GM12878 (cell line): ENCODE measurements around the gene CHCHD2. TPM values are rescaled to one million over a fixed set of nuclear protein-coding genes. Genes with fewer than 3 reads are reported as not detected.

Source experiments
- ASH2L ChIP-seq: fragments of 300-600, 200-600 bp; sonication (generic); IDR thresholded peaks from 2 replicates; pipeline ENCODE4 v1.6.1; 2017; ENCODE audit warnings: low read depth, mild to moderate bottlenecking, borderline replicate concordance
- ATF7 ChIP-seq: fragments of 450-650 bp; IDR thresholded peaks from 2 replicates; pipeline ENCODE4 v1.6.1; 2016; ENCODE audit warnings: low read depth, mild to moderate bottlenecking
- CHD4 ChIP-seq: fragments of 200-600 bp; sonication (generic); IDR thresholded peaks from 2 replicates; pipeline ENCODE4 v1.6.1; 2016; ENCODE audit warnings: mild to moderate bottlenecking
- CREM ChIP-seq: IDR thresholded peaks from 2 replicates; pipeline ENCODE4 v1.6.1; 2014; ENCODE audit warnings: antibody characterized with exemption, low read depth
- CUX1 ChIP-seq: IDR thresholded peaks from 2 replicates; pipeline ENCODE4 v1.6.1; 2012; ENCODE audit warnings: improper control_type of control experiment, low read depth, low read length; ENCODE audit not compliant: insufficient replicate concordance
- EP300 ChIP-seq, 2 experiments: fragments of 150-350 bp in 1 of 2; IDR thresholded peaks; 2 replicates each; pipeline ENCODE4 v1.6.1; 2011 to 2012; ENCODE audit warnings: low read depth in 2 of 2, low read length in 2 of 2, borderline replicate concordance in 1 of 2, improper control_type of control experiment in 1 of 2, inconsistent platforms in 1 of 2; ENCODE audit not compliant: control insufficient read depth in 1 of 2
- HDAC6 ChIP-seq: fragments of 200-600 bp; sonication (generic); IDR thresholded peaks from one replicate; pipeline ENCODE4 v1.8.0; 2017; ENCODE audit warnings: antibody characterized with exemption; ENCODE audit not compliant: unreplicated experiment
- MLLT1 ChIP-seq: fragments of 450-650 bp; IDR thresholded peaks from 2 replicates; pipeline ENCODE4 v1.6.1; 2016; ENCODE audit warnings: mild to moderate bottlenecking
- NRF1 ChIP-seq: conservative IDR thresholded peaks from 2 replicates; pipeline ENCODE4 v1.6.1; 2011; ENCODE audit warnings: mild to moderate bottlenecking, low read depth, low read length, improper control_type of control experiment
- PAX8 ChIP-seq: fragments of 450-650 bp; IDR thresholded peaks from 2 replicates; pipeline ENCODE4 v1.6.1; 2017; ENCODE audit warnings: mild to moderate bottlenecking, moderate library complexity
- PKNOX1 ChIP-seq: fragments of 450-650 bp; IDR thresholded peaks from 2 replicates; pipeline ENCODE4 v1.6.1; 2016; ENCODE audit warnings: mild to moderate bottlenecking
- RAD21 ChIP-seq: IDR thresholded peaks from 2 replicates; pipeline ENCODE4 v1.6.1; 2011; ENCODE audit warnings: mild to moderate bottlenecking, low read depth, low read length, moderate library complexity; ENCODE audit not compliant: insufficient read depth
- RCOR1 ChIP-seq: conservative IDR thresholded peaks from 2 replicates; pipeline ENCODE4 v1.6.1; 2012; ENCODE audit warnings: low read depth, low read length, improper control_type of control experiment
- RFX5 ChIP-seq: IDR thresholded peaks from 2 replicates; pipeline ENCODE4 v1.6.1; 2011; ENCODE audit warnings: low read depth, low read length, improper control_type of control experiment
- TBL1XR1 ChIP-seq: IDR thresholded peaks from 2 replicates; pipeline ENCODE4 v1.6.1; 2012; ENCODE audit warnings: low read depth, low read length, improper control_type of control experiment
- ZBED1 ChIP-seq: IDR thresholded peaks from 2 replicates; pipeline ENCODE4 v1.6.1; 2016; ENCODE audit warnings: borderline replicate concordance
- ZBTB4 ChIP-seq: fragments of 450-650 bp; formaldehyde crosslinking; IDR thresholded peaks from 2 replicates; pipeline ENCODE4 v1.4.0; 2022; ENCODE audit warnings: mild to moderate bottlenecking, moderate library complexity
- polyA plus RNA-seq, 11 experiments: library from polyadenylated mRNA; depleted of rRNA in 4 of 11; unstranded in 6 of 11; stranded (reverse) in 5 of 11; fragments of >200 nt; fragmentation: Nextera tagmentation in 4 of 11; fragmentation: Illumina TruSeq in 1 of 11; extraction: Ambion mirVana in 4 of 11; extraction: Trizol in 1 of 11; gene quantifications; 1 replicate in 1 of 11; 2 replicates in 10 of 11; pipeline versions ENCODE4 v1.2.1 to v1.2.3, GENCODE V29; 2011 to 2016; ENCODE audit warnings: inconsistent platforms in 2 of 11, missing spikeins in 2 of 11, low read depth in 1 of 11
- total RNA-seq, 4 experiments: library from RNA; depleted of rRNA in 3 of 4; stranded (reverse); fragments of >200 nt in 3 of 4; fragmentation: Illumina TruSeq in 1 of 4; extraction: Trizol in 1 of 4; gene quantifications; 2 replicates each; pipeline versions ENCODE4 v1.2.1 to v1.2.3, GENCODE V29; 2013 to 2021

Gene CHCHD2
- total and polyA plus RNA-seq, 10 of the 15 experiments (the other 5 are each of a cell fraction or from before 2014, with no cell fraction given): 97.8 to 1,291 (median 619) TPM

GRCh38 chr7:56106108-56107073 lies at the start of gene CHCHD2 (continued):
- TF ChIP-seq ZBED1: 0 out of 2 replicates have a peak, but pooled peaks have one; percentile 13
- peak; percentile 88 for TF ChIP-seq CREM
- no peak for TF ChIP-seq CHD4
- TF ChIP-seq PAX8: 0 out of 2 replicates have a peak, but pooled peaks have one; percentile 19
- TF ChIP-seq ASH2L: no peak
- TF ChIP-seq CUX1: no peak
- TF ChIP-seq PKNOX1: peak; percentile 99
- 0 out of 4 replicates have a peak, but pooled peaks of 1 of the 2 experiments have one; percentile 6 for TF ChIP-seq EP300 (IDR thresholded peaks at IDR 0.05; ENCODE audit: borderline replicate concordance in 1 of 2, control insufficient read depth in 1 of 2, low read depth in 2 of 2, low read length in 2 of 2)
- no peak for TF ChIP-seq NRF1
- no peak for TF ChIP-seq TBL1XR1
- TF ChIP-seq RCOR1: no peak
- 0 out of 2 replicates have a peak, but pooled peaks have one; percentile 35 for TF ChIP-seq RFX5
- peak; percentile 94 for TF ChIP-seq MLLT1
- no peak; the same call in 1 of the 2 replicates for TF ChIP-seq ATF7
- no peak for TF ChIP-seq ZBTB4 (CRISPR knock-in tag)
- TF ChIP-seq RAD21: no peak
- no peak for TF ChIP-seq HDAC6
